ENCODE data around the gene DGCR6L.

GRCh38 chr22:20272174-20272573 lies 47.7 kb downstream of the DGCR6L start:
- no peak for TF ChIP-seq CTCF (conservative IDR thresholded peaks at IDR 0.05; ENCODE audit: low read length)
- no peak for TF ChIP-seq EZH2phosphoT487 (IDR thresholded peaks at IDR 0.05; ENCODE audit: borderline replicate concordance, low read depth, low read length)

Measured in OCI-LY7 (cell line).